Osteoblast (primary cell): ENCODE data around the gene NOP16. TPM values are rescaled to one million over a fixed set of nuclear protein-coding genes. Genes with fewer than 3 reads are reported as not detected.
A peak's percentile ranks its signal among the peaks of the same experiment; 100 is the strongest.
"Not testable (repeated sequence)": the region's sequence is repeated elsewhere in the genome, so short reads cannot be mapped to it uniquely, and the experiment has no call there.

ENCODE experiments used
- DNase-seq: peaks from one replicate; pipeline ENCODE4 v3.0.0; 2011; ENCODE audit warnings: low spot score, mixed read lengths; ENCODE audit not compliant: insufficient read length; ENCODE audit errors: missing footprints
- H2AFZ ChIP-seq: 2 replicates; pipeline ENCODE4 v1.6.0; 2011; ENCODE audit warnings: mild to moderate bottlenecking, low read length
- H3K27ac ChIP-seq: 2 replicates; pipeline ENCODE4 v1.5.1; 2011; ENCODE audit warnings: mild to moderate bottlenecking, low read depth, low read length, moderate library complexity
- H3K27me3 ChIP-seq: 2 replicates; pipeline ENCODE4 v1.6.0; 2012; ENCODE audit warnings: mild to moderate bottlenecking, control low read depth, inconsistent platforms, low read length, moderate library complexity; ENCODE audit not compliant: insufficient read depth
- H3K36me3 ChIP-seq: 2 replicates; pipeline ENCODE4 v1.5.1; 2011; ENCODE audit warnings: mild to moderate bottlenecking, low read length, control low read depth, moderate library complexity; ENCODE audit not compliant: insufficient read depth
- H3K4me1 ChIP-seq: 2 replicates; pipeline ENCODE4 v1.5.1; 2011; ENCODE audit warnings: mild to moderate bottlenecking, low read length, control low read depth, moderate library complexity; ENCODE audit not compliant: insufficient read depth
- H3K4me2 ChIP-seq: 2 replicates; pipeline ENCODE4 v1.6.0; 2011; ENCODE audit warnings: mild to moderate bottlenecking, low read length; ENCODE audit not compliant: insufficient read depth
- H3K4me3 ChIP-seq: fragments of 200-600 bp; sonication (generic); 3 replicates; pipeline ENCODE4 v1.5.1; 2012; ENCODE audit warnings: mild to moderate bottlenecking, low read length, inconsistent platforms; ENCODE audit not compliant: insufficient read depth
- H3K79me2 ChIP-seq: 2 replicates; pipeline ENCODE4 v1.6.0; 2012; ENCODE audit warnings: mild to moderate bottlenecking, low read length, control low read depth, inconsistent platforms; ENCODE audit not compliant: insufficient read depth
- H3K9me3 ChIP-seq: 2 replicates; pipeline ENCODE4 v1.5.1; 2011; ENCODE audit warnings: low read depth, low read length, control low read depth
- H4K20me1 ChIP-seq: 2 replicates; pipeline ENCODE4 v1.6.0; 2012; ENCODE audit warnings: mild to moderate bottlenecking, low read length, control low read depth; ENCODE audit not compliant: insufficient read depth
- CTCF ChIP-seq: IDR thresholded peaks from 2 replicates; pipeline ENCODE4 v1.5.1; 2011; ENCODE audit warnings: mild to moderate bottlenecking, low read depth, low read length, moderate library complexity; ENCODE audit errors: extremely low read depth
- total RNA-seq: library from RNA; depleted of rRNA; stranded (reverse); fragments of >200 nt; gene quantifications from 2 replicates; pipeline ENCODE4 v1.2.3, GENCODE V29; 2012

NOP16 gene
- total RNA-seq, 1 donor = 8.0 TPM

GRCh38 chr5:176409765-176410164, 21.4 kb upstream of the NOP16 start:
- H3K27ac ChIP-seq = no peak overlapping the region
- no peaks in the 10 kb centered on the region for H3K27me3 ChIP-seq
- H3K79me2 ChIP-seq = peaks cover 40% of the 10 kb centered on the region
- H3K36me3 ChIP-seq = peaks cover 16% of the 10 kb centered on the region
- TF ChIP-seq CTCF = no peak
- peak; percentile 53 for DNase-seq
- H2AFZ ChIP-seq = no peak overlapping the region
- no peaks in the 10 kb centered on the region for H3K9me3 ChIP-seq
- H3K4me1 ChIP-seq = peaks cover 5% of the 10 kb centered on the region
- peaks cover 39% of the 10 kb centered on the region for H4K20me1 ChIP-seq
- no peak overlapping the region for H3K4me2 ChIP-seq
- no peak overlapping the region for H3K4me3 ChIP-seq

- peaks cover 16% of the 10 kb centered on the region for H3K36me3 ChIP-seq
- peaks cover 29% of the 10 kb centered on the region for H3K79me2 ChIP-seq
- H2AFZ ChIP-seq = no peak overlapping the region
- no peak for DNase-seq
- no peak overlapping the region for H3K27ac ChIP-seq
- H3K4me2 ChIP-seq = no peak overlapping the region
- H3K27me3 ChIP-seq = no peaks in the 10 kb centered on the region
- peaks cover 30% of the 10 kb centered on the region for H4K20me1 ChIP-seq
- H3K9me3 ChIP-seq = no peaks in the 10 kb centered on the region
- no peak overlapping the region for H3K4me3 ChIP-seq
- peaks cover 5% of the 10 kb centered on the region for H3K4me1 ChIP-seq
- no peak for TF ChIP-seq CTCF
These were observed 20.2 kb upstream of the NOP16 start for GRCh38 chr5:176408590-176408989.

- not testable (repeated sequence) for H3K27me3 ChIP-seq, H2AFZ ChIP-seq, H3K4me1 ChIP-seq, H3K27ac ChIP-seq, H3K4me2 ChIP-seq, H3K4me3 ChIP-seq, H3K9me3 ChIP-seq, DNase-seq
- Histone ChIP-seq H3K79me2 (peaks cover 25% of the 10 kb centered on the region), H4K20me1 (peaks cover 27% of the 10 kb centered on the region), H3K36me3 (peaks cover 16% of the 10 kb centered on the region)
These were observed 19.8 kb upstream of the NOP16 start for GRCh38 chr5:176408252-176408573.

- peaks cover 19% of the 10 kb centered on the region for H3K79me2 ChIP-seq
- H3K36me3 ChIP-seq = peaks cover 16% of the 10 kb centered on the region
- no peaks in the 10 kb centered on the region for H3K9me3 ChIP-seq
- TF ChIP-seq CTCF = no peak
- no peak overlapping the region for H2AFZ ChIP-seq
- no peak overlapping the region for H3K4me2 ChIP-seq
- peaks cover 5% of the 10 kb centered on the region for H3K4me1 ChIP-seq
- H3K27ac ChIP-seq = no peak overlapping the region
- H4K20me1 ChIP-seq = peaks cover 23% of the 10 kb centered on the region
- DNase-seq = no peak
- H3K4me3 ChIP-seq = no peak overlapping the region
- H3K27me3 ChIP-seq = no peaks in the 10 kb centered on the region
These were observed 19.3 kb upstream of the NOP16 start for GRCh38 chr5:176407456-176408251.
